Type B pancreatic cell (in vitro differentiated cells): ENCODE results near the gene SUSD2. TPM values are rescaled to one million over a fixed set of nuclear protein-coding genes. Genes with fewer than 3 reads are reported as not detected.
A peak's percentile ranks its signal among the peaks of the same experiment; 100 is the strongest.

ENCODE experiments used
- DNase-seq: peaks from one replicate; pipeline ENCODE4 v3.0.0; 2021; ENCODE audit warnings: mixed read lengths; ENCODE audit not compliant: unreplicated experiment; ENCODE audit errors: extremely low spot score
- H3K27ac Mint-ChIP-seq: 2 replicates; pipeline ENCODE4 v1.8.0; 2021; ENCODE audit warnings: mild to moderate bottlenecking, mixed read lengths
- H3K27me3 Mint-ChIP-seq: 2 replicates; pipeline ENCODE4 v1.8.0; 2021; ENCODE audit warnings: mixed read lengths
- H3K36me3 Mint-ChIP-seq: 2 replicates; pipeline ENCODE4 v1.8.0; 2021; ENCODE audit warnings: mixed read lengths
- H3K4me1 Mint-ChIP-seq: one replicate; pipeline ENCODE4 v1.8.0; 2021; ENCODE audit warnings: mixed read lengths; ENCODE audit not compliant: unreplicated experiment
- H3K4me3 Mint-ChIP-seq: 2 replicates; pipeline ENCODE4 v1.8.0; 2021; ENCODE audit warnings: mild to moderate bottlenecking, mixed read lengths
- H3K9me3 Mint-ChIP-seq: 2 replicates; pipeline ENCODE4 v1.8.0; 2021; ENCODE audit warnings: mixed read lengths
- total RNA-seq: library from RNA; stranded (reverse); gene quantifications from 2 replicates; pipeline ENCODE4 v1.2.1, GENCODE V29; 2021; ENCODE audit warnings: low replicate concordance
- TF ChIP-seq, protein P1 (sequence below): fragments of 200-600 bp; sonication (generic); conservative IDR thresholded peaks from 2 replicates; pipeline ENCODE4 v1.5.0; 2021; ENCODE audit warnings: antibody characterized with exemption, mild to moderate bottlenecking

SUSD2 gene
- total RNA-seq, 1 donor from 2014 or later = 3.7 TPM

GRCh38 chr22:24185501-24186351, 4.4 kb downstream of the SUSD2 start:
- Mint-ChIP-seq H3K9me3 (no peaks in the 10 kb centered on the region), H3K4me1 (no peaks in the 10 kb centered on the region), H3K36me3 (no peaks in the 10 kb centered on the region), H3K27me3 (no peaks in the 10 kb centered on the region), H3K27ac (no peak overlapping the region), H3K4me3 (no peak overlapping the region)
- TF ChIP-seq, protein P1, sequence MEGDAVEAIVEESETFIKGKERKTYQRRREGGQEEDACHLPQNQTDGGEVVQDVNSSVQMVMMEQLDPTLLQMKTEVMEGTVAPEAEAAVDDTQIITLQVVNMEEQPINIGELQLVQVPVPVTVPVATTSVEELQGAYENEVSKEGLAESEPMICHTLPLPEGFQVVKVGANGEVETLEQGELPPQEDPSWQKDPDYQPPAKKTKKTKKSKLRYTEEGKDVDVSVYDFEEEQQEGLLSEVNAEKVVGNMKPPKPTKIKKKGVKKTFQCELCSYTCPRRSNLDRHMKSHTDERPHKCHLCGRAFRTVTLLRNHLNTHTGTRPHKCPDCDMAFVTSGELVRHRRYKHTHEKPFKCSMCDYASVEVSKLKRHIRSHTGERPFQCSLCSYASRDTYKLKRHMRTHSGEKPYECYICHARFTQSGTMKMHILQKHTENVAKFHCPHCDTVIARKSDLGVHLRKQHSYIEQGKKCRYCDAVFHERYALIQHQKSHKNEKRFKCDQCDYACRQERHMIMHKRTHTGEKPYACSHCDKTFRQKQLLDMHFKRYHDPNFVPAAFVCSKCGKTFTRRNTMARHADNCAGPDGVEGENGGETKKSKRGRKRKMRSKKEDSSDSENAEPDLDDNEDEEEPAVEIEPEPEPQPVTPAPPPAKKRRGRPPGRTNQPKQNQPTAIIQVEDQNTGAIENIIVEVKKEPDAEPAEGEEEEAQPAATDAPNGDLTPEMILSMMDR = no peak
- no peak for DNase-seq

- DNase-seq = no peak
- no peak overlapping the region for H3K27ac Mint-ChIP-seq
- no peaks in the 10 kb centered on the region for H3K36me3 Mint-ChIP-seq
- no peaks in the 10 kb centered on the region for H3K9me3 Mint-ChIP-seq
- no peak overlapping the region for H3K4me3 Mint-ChIP-seq
- no peaks in the 10 kb centered on the region for H3K27me3 Mint-ChIP-seq
- no peaks in the 10 kb centered on the region for H3K4me1 Mint-ChIP-seq
- TF ChIP-seq, protein P1 = no peak
These were observed 5.1 kb downstream of the SUSD2 start for GRCh38 chr22:24186352-24186740.

DNA sequence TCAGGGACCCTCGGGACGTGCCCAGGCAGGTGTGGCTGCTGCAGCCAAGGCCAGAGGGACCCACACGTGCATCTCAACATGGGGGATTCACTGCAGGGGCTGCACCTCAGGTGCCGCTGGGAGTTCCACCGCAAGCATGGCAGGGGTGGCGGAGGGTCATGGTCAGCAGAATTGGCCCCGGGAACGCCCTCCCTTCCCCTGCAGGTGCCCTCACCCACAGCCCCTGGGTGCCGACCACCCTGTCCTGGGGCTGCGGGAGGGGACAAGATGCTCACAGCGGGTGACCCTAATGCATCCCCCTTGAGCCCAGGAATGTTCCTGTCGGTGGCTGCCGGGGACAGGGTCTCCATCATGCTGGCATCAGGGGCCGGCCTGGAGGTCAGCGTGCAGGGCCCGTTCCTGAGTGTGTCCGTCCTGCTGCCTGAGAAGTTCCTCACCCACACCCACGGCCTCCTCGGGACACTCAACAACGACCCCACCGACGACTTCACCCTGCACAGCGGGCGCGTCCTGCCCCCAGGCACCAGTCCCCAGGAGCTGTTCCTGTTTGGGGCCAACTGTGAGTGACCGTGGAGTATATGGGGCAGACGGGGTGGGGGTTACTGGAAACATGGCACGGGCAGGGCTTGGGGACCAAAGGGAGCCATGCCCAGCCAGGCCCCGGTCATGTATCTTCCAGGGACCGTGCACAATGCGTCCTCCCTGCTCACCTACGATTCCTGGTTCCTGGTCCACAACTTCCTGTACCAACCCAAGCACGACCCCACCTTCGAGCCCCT, 5.8 kb downstream of the SUSD2 start:
- TF ChIP-seq, protein P1 = no peak
- Mint-ChIP-seq H3K4me3 (no peak overlapping the region), H3K36me3 (no peaks in the 10 kb centered on the region), H3K27me3 (no peaks in the 10 kb centered on the region), H3K9me3 (no peaks in the 10 kb centered on the region), H3K27ac (no peak overlapping the region), H3K4me1 (no peaks in the 10 kb centered on the region)
- peak; percentile 70 for DNase-seq

- H3K27ac Mint-ChIP-seq = no peak overlapping the region
- H3K36me3 Mint-ChIP-seq = no peaks in the 10 kb centered on the region
- H3K4me3 Mint-ChIP-seq = no peak overlapping the region
- H3K4me1 Mint-ChIP-seq = no peaks in the 10 kb centered on the region
- no peaks in the 10 kb centered on the region for H3K9me3 Mint-ChIP-seq
- DNase-seq = no peak
- TF ChIP-seq, protein P1 = no peak
- no peaks in the 10 kb centered on the region for H3K27me3 Mint-ChIP-seq
These were observed 6.7 kb downstream of the SUSD2 start for GRCh38 chr22:24187731-24188644.

- H3K36me3 Mint-ChIP-seq = no peaks in the 10 kb centered on the region
- no peak overlapping the region for H3K27ac Mint-ChIP-seq
- no peak for DNase-seq
- H3K4me3 Mint-ChIP-seq = no peak overlapping the region
- no peaks in the 10 kb centered on the region for H3K27me3 Mint-ChIP-seq
- H3K4me1 Mint-ChIP-seq = no peaks in the 10 kb centered on the region
- TF ChIP-seq, protein P1 = no peak
- no peaks in the 10 kb centered on the region for H3K9me3 Mint-ChIP-seq
These were observed 7.5 kb downstream of the SUSD2 start for GRCh38 chr22:24188705-24189248.
